WI38 (cell line): ENCODE data around the gene KCNG2.

Experiments
- H3K4me3 ChIP-seq: 2 replicates; pipeline ENCODE4 v1.5.1; 2011; ENCODE audit warnings: low read depth, mild to moderate bottlenecking, control low read depth, low read length
- TF ChIP-seq, protein P1 (sequence below): IDR thresholded peaks from 2 replicates; pipeline ENCODE4 v1.5.1; 2012; ENCODE audit warnings: low read depth, mild to moderate bottlenecking, control low read depth, low read length

KCNG2 gene

DNA sequence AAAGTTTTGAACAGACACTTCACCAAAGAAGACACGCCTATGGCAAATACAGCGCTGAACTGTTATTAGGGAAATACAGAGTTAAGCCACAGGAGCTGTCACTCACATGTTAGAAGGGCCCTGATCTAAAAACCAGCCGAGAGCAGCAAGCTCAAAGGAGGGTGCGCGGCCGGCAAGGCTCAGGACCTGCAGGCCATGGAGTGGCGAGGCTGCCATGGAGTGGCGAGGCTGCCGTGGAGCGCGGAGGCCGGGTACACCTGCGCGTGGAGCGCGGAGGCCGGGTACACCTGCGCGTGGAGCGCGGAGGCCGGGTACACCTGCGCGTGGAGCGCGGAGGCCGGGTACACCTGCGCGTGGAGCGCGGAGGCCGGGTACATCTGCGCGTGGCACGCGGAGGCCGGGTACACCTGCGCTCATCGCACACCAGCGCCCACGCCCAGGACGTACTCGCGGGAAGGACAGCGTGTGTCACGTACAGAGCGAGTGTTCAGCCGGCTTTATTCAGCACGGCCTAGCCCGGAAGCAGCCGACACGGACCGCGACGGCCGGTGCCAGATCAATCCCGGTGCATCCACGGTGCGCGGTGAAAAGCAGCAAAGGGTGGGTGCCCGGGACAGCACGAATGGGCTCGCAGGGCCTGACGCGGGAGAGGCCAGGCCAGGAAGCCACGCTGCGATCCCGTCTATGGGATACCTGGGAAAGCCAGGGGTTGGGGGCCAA, 84.9 kb downstream of the KCNG2 start:
- TF ChIP-seq, protein P1, sequence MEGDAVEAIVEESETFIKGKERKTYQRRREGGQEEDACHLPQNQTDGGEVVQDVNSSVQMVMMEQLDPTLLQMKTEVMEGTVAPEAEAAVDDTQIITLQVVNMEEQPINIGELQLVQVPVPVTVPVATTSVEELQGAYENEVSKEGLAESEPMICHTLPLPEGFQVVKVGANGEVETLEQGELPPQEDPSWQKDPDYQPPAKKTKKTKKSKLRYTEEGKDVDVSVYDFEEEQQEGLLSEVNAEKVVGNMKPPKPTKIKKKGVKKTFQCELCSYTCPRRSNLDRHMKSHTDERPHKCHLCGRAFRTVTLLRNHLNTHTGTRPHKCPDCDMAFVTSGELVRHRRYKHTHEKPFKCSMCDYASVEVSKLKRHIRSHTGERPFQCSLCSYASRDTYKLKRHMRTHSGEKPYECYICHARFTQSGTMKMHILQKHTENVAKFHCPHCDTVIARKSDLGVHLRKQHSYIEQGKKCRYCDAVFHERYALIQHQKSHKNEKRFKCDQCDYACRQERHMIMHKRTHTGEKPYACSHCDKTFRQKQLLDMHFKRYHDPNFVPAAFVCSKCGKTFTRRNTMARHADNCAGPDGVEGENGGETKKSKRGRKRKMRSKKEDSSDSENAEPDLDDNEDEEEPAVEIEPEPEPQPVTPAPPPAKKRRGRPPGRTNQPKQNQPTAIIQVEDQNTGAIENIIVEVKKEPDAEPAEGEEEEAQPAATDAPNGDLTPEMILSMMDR: no peak
- H3K4me3 ChIP-seq: no peak overlapping the region

DNA sequence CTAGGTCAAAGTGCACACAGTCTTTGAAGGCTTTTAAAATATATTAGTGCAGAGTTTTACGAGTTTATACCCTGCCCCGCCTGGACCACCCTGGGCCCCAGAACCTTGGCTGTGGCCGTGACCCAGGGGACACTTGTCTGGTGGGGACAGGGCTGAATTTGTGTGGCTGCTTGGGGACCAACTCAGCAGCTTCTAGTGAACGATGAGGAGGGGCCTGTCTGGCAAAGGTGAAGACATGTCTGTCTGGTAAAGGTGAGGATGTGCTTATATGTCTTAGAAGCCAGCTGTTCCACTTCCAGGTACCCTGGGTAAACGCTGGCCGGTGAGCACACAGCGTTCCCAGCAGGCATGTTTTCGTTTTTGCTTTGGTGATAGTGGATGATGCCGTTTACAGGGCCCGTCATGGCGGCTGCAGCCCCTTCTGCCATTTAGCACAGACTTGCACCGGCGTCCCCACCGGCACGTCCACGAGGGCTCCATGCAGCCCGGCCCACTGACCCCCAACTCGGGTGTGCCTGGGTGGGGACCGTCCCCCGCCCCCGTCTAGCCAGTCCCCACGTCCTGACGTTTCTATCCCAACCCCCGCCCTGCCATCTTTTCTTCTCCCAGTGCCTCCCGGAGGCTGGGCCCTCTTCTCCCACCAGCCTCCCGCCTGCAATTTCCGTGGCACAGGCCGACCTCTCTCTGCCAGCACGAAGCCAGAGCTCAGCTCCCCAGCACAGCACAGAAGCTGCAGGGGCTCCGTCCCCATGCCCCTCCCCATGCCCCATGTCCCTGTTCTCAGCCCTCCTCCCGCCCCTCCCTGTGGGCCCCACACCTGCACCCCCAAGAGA, 85.9 kb downstream of the KCNG2 start:
- H3K4me3 ChIP-seq: no peak overlapping the region
- TF ChIP-seq, protein P1: no peak

DNA sequence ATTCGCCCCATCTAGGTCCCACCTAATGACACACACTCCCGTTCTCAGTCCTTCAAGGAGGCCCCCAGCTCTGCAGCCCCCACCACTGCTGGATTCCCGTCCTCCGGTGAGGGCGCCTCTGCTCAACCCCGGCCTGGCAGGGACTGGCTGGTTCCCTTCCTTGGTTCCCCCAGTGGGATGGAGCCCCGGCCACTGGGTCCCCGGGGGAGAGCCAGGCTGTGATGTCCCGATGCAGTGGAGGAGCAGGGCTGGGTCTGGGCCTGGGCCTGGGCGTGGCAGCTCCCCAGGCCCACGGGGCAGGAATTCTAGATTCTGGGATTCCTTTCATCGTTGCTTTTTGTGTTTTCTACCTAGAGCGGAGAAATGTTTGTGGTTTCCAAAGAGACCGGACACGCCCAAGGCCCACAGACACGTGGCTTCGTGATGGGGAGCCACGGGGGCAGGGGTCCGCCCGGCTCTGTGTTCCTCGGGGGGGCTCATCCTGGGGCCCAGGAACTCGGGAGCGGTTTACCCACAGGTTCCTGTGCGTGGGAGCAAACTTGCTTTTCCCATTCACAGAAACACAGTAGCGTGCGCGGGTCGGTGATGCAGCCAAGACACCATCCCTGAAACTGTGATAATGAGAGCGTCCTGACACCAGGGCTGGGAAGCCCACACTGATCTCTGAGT, 86.7 kb downstream of the KCNG2 start:
- TF ChIP-seq, protein P1: no peak
- no peak overlapping the region for H3K4me3 ChIP-seq

DNA sequence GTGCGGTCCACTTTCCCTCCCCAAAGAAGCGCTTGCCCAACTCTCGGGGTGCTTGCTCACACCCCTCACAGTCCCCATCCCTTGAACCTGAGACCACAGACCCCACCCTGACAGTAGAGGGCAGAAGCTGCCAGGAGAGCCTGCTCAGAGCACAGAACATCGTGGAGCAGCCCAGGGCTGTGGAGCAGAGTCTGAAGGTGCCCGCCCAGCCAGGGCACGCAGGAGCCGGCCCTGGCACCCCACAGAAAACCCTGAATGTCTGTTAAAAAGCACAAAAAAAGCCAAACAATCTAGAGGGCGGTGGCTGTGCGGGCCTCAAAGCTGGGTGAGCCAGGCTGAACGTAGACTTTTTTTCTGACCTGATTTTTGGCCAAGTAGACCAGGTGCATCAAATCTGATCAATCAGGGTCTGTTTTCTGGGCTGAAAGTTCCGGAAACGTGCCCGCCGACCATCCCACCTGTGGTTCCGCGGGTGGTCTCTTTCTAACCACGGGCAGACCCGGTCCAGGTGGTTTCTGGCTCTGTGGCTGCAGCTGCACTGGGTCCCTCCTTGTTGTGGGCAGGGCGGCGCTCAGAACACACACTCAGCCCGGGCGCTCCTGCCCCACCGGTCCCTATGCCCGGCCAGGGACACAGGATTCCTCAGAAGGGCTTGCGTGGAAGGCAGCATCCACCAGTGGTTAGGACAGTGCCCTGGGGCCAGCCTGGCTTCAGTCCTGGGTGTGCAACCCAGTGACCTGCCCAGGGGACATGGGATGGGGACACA, 87.4 kb downstream of the KCNG2 start:
- TF ChIP-seq, protein P1: no peak
- H3K4me3 ChIP-seq: no peak overlapping the region

- TF ChIP-seq, protein P1: no peak
- no peak overlapping the region for H3K4me3 ChIP-seq
Observed at GRCh38 chr18:79887181-79888000, 89.7 kb downstream of the KCNG2 start.

DNA sequence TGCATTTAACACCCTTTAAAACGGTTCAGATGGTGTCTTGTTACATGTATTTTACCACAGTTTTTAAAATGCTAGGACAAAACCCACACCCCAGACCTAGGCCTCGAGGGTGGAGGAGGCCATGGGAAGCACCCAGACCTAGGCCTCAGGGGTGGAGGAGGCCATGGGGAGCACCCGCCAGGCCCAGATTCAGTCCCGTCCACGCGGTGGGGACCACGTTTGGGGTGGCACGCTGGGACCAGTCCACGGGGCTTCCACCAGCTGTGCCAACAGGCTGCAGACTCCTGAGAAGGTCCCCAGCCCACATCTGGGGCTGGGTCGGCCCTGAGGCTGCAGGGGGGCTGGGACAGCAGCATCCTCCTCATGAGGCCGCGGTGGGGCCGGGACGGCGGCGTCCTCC, 90.3 kb downstream of the KCNG2 start:
- H3K4me3 ChIP-seq: no peak overlapping the region
- TF ChIP-seq, protein P1: no peak
